LHCN-M2 (cell line): ENCODE results near the gene THRA. TPM values are rescaled to one million over a fixed set of nuclear protein-coding genes. Genes with fewer than 3 reads are reported as not detected.

Source experiments
- total RNA-seq: library from RNA; depleted of rRNA; stranded (reverse); fragments of >200 nt; gene quantifications from 2 replicates; pipeline ENCODE4 v1.2.3, GENCODE V29; 2014; rRNA removed

THRA gene
- total RNA-seq, 1 experiment from 2014 or later, result 32.5 TPM

Other genes starting within 250 kb of the THRA start
- gene IKZF3, start 198.7 kb upstream of the THRA start, total RNA-seq, result not detected in 2 replicates
- not detected in 2 replicates for gene ZPBP2, start 194.8 kb upstream of the THRA start, total RNA-seq
- 0.98 and 1.8 TPM in 2 replicates for gene GSDMB, start 144.3 kb upstream of the THRA start, total RNA-seq
- gene ORMDL3, start 135.4 kb upstream of the THRA start, total RNA-seq, result 29.0 and 31.7 TPM in 2 replicates
- gene LRRC3C, start 135.2 kb upstream of the THRA start, total RNA-seq, result not detected in 2 replicates
- gene GSDMA, start 100.0 kb upstream of the THRA start, total RNA-seq, result not detected in 2 replicates
- gene PSMD3, start 82.2 kb upstream of the THRA start, total RNA-seq, result 153 and 159 TPM in 2 replicates
- gene CSF3, start 47.5 kb upstream of the THRA start, total RNA-seq, result 5.1 and 6.7 TPM in 2 replicates
- gene MED24, start 8.6 kb upstream of the THRA start, total RNA-seq, result 52.9 and 65.1 TPM in 2 replicates
- gene NR1D1, start 37.6 kb downstream of the THRA start, total RNA-seq, result 1.5 and 3.4 TPM in 2 replicates
- gene MSL1, start 59.0 kb downstream of the THRA start, total RNA-seq, result 62.1 and 62.8 TPM in 2 replicates
- 35.5 and 38.3 TPM in 2 replicates for gene CASC3, start 77.6 kb downstream of the THRA start, total RNA-seq
- gene RAPGEFL1, start 114.5 kb downstream of the THRA start, total RNA-seq, result 0.98 and 1.6 TPM in 2 replicates
- gene WIPF2, start 156.3 kb downstream of the THRA start, total RNA-seq, result 4.6 and 4.9 TPM in 2 replicates
- gene CDC6, start 224.9 kb downstream of the THRA start, total RNA-seq, result 43.2 and 46.6 TPM in 2 replicates
- 24.2 and 29.6 TPM in 2 replicates for gene RARA, start 246.2 kb downstream of the THRA start, total RNA-seq